ENCODE measurements around the gene FBLN1.

FBLN1 gene

GRCh38 chr22:45512363-45512762, 9.7 kb downstream of the FBLN1 start:
- Histone ChIP-seq H3K9me3 (ENCODE audit: severe bottlenecking) (no peaks in the 10 kb centered on the region), H3K36me3 (ENCODE audit: low read depth) (no peaks in the 10 kb centered on the region), H3K4me1 (ENCODE audit: insufficient read depth, poor library complexity, severe bottlenecking) (peaks cover 9% of the 10 kb centered on the region), H3K27me3 (ENCODE audit: insufficient read depth, poor library complexity, severe bottlenecking) (no peaks in the 10 kb centered on the region), H3K27ac (ENCODE audit: poor library complexity, severe bottlenecking) (no peak overlapping the region), H3K4me3 (ENCODE audit: severe bottlenecking) (no peak overlapping the region)
- ATAC-seq (ENCODE audit: low read depth), result no peak
- no peak for TF ChIP-seq CTCF (IDR thresholded peaks at IDR 0.05; ENCODE audit: poor library complexity, severe bottlenecking)
- DNase-seq (ENCODE audit: low spot score), result no peak

- peaks cover 6% of the 10 kb centered on the region; the same call in 1 of the 2 replicates for H3K36me3 ChIP-seq (ENCODE audit: low read depth)
- DNase-seq (ENCODE audit: low spot score) (no peak), ATAC-seq (ENCODE audit: low read depth) (no peak)
- H3K27ac ChIP-seq (ENCODE audit: poor library complexity, severe bottlenecking), result peak overlapping the region; percentile 56
- peaks cover 15% of the 10 kb centered on the region for H3K4me1 ChIP-seq (ENCODE audit: insufficient read depth, poor library complexity, severe bottlenecking)
- no peak overlapping the region for H3K4me3 ChIP-seq (ENCODE audit: severe bottlenecking)
- TF ChIP-seq CTCF (IDR thresholded peaks at IDR 0.05; ENCODE audit: poor library complexity, severe bottlenecking), result no peak
- H3K27me3 ChIP-seq (ENCODE audit: insufficient read depth, poor library complexity, severe bottlenecking), result no peaks in the 10 kb centered on the region
- H3K9me3 ChIP-seq (ENCODE audit: severe bottlenecking), result no peaks in the 10 kb centered on the region
Observed at GRCh38 chr22:45515676-45516075, 13.0 kb downstream of the FBLN1 start.

- peak overlapping the region; percentile 56 for H3K27ac ChIP-seq (ENCODE audit: poor library complexity, severe bottlenecking)
- peaks cover 6% of the 10 kb centered on the region; the same call in 1 of the 2 replicates for H3K36me3 ChIP-seq (ENCODE audit: low read depth)
- DNase-seq (ENCODE audit: low spot score) (no peak), ATAC-seq (ENCODE audit: low read depth) (no peak)
- no peaks in the 10 kb centered on the region for H3K9me3 ChIP-seq (ENCODE audit: severe bottlenecking)
- H3K27me3 ChIP-seq (ENCODE audit: insufficient read depth, poor library complexity, severe bottlenecking), result no peaks in the 10 kb centered on the region
- H3K4me3 ChIP-seq (ENCODE audit: severe bottlenecking), result no peak overlapping the region
- TF ChIP-seq CTCF (IDR thresholded peaks at IDR 0.05; ENCODE audit: poor library complexity, severe bottlenecking), result no peak
- peaks cover 15% of the 10 kb centered on the region for H3K4me1 ChIP-seq (ENCODE audit: insufficient read depth, poor library complexity, severe bottlenecking)
Observed at GRCh38 chr22:45516163-45516562, 13.5 kb downstream of the FBLN1 start.

GRCh38 chr22:45516923-45517675, 14.4 kb downstream of the FBLN1 start:
- H3K27me3 ChIP-seq (ENCODE audit: insufficient read depth, poor library complexity, severe bottlenecking), result no peaks in the 10 kb centered on the region
- H3K27ac ChIP-seq (ENCODE audit: poor library complexity, severe bottlenecking), result peak overlapping the region; percentile 56
- no peaks in the 10 kb centered on the region for H3K9me3 ChIP-seq (ENCODE audit: severe bottlenecking)
- H3K4me1 ChIP-seq (ENCODE audit: insufficient read depth, poor library complexity, severe bottlenecking), result peaks cover 15% of the 10 kb centered on the region
- TF ChIP-seq CTCF (IDR thresholded peaks at IDR 0.05; ENCODE audit: poor library complexity, severe bottlenecking), result no peak
- H3K4me3 ChIP-seq (ENCODE audit: severe bottlenecking), result no peak overlapping the region
- peaks cover 9% of the 10 kb centered on the region; the same call in 1 of the 2 replicates for H3K36me3 ChIP-seq (ENCODE audit: low read depth)
- peak; percentile 92 for ATAC-seq (ENCODE audit: low read depth)
- no peak for DNase-seq (ENCODE audit: low spot score)

GRCh38 chr22:45518136-45518535, 15.5 kb downstream of the FBLN1 start:
- Histone ChIP-seq H3K4me3 (ENCODE audit: severe bottlenecking) (no peak overlapping the region), H3K9me3 (ENCODE audit: severe bottlenecking) (no peaks in the 10 kb centered on the region), H3K27ac (ENCODE audit: poor library complexity, severe bottlenecking) (peak overlapping the region; percentile 56), H3K4me1 (ENCODE audit: insufficient read depth, poor library complexity, severe bottlenecking) (peaks cover 15% of the 10 kb centered on the region), H3K36me3 (ENCODE audit: low read depth) (peaks cover 12% of the 10 kb centered on the region; the same call in 1 of the 2 replicates), H3K27me3 (ENCODE audit: insufficient read depth, poor library complexity, severe bottlenecking) (no peaks in the 10 kb centered on the region)
- no peak for ATAC-seq (ENCODE audit: low read depth)
- no peak for TF ChIP-seq CTCF (IDR thresholded peaks at IDR 0.05; ENCODE audit: poor library complexity, severe bottlenecking)
- DNase-seq (ENCODE audit: low spot score), result no peak
